Gastrocnemius medialis (tissue), 4 donors: ENCODE data around the gene ZWILCH. TPM values are rescaled to one million over a fixed set of nuclear protein-coding genes. Genes with fewer than 3 reads are reported as not detected.

Experiments
- ATAC-seq, 2 donors: fragments of 150-250 bp; one replicate each; pipeline ENCODE4 v1.9.1; 2016
- DNase-seq, 2 donors: peaks; one replicate each; pipeline ENCODE4 v3.0.0-alpha.2; 2019
- H3K27ac ChIP-seq, 4 donors: fragments of 200-600 bp; sonication (generic); 1 replicate in 1 of 4; 2 replicates in 3 of 4; pipeline ENCODE4 v1.5.1; 2016 to 2018; ENCODE audit warnings: mild to moderate bottlenecking in 2 of 4, moderate library complexity in 1 of 4
- H3K27me3 ChIP-seq, 3 donors: fragments of 200-600 bp; sonication (generic) in 2 of 3; 1 replicate in 1 of 3; 2 replicates in 2 of 3; pipeline versions ENCODE4 v1.5.1 to v1.6.0; 2016 to 2019; ENCODE audit warnings: mild to moderate bottlenecking in 1 of 3, moderate library complexity in 1 of 3
- H3K36me3 ChIP-seq, 2 donors: fragments of 200-600 bp; sonication (generic) in 1 of 2; one replicate each; pipeline ENCODE4 v1.5.1; 2017 to 2018
- H3K4me1 ChIP-seq, 2 donors: fragments of 200-600 bp; sonication (generic) in 1 of 2; one replicate each; pipeline ENCODE4 v1.5.1; 2016 to 2017; ENCODE audit warnings: mild to moderate bottlenecking in 2 of 2
- H3K4me3 ChIP-seq, 4 donors: fragments of 200-600 bp; sonication (generic) in 3 of 4; 1 replicate in 1 of 4; 2 replicates in 3 of 4; pipeline ENCODE4 v1.5.1; 2016 to 2019; ENCODE audit warnings: mild to moderate bottlenecking in 2 of 4
- H3K9me3 ChIP-seq, 3 donors: fragments of 200-600 bp; sonication (generic) in 2 of 3; 1 replicate in 1 of 3; 2 replicates in 2 of 3; pipeline ENCODE4 v1.5.1; 2016 to 2019
- POLR2A ChIP-seq, 2 donors: fragments of 450-650 bp; IDR thresholded peaks; one replicate each; pipeline ENCODE4 v1.6.1; 2017; ENCODE audit warnings: antibody characterized with exemption in 2 of 2, mild to moderate bottlenecking in 2 of 2, moderate library complexity in 2 of 2
- in situ Hi-C, 4 donors: fragments of 200-750 bp; cut with MboI; loops; one replicate each; pipeline versions ENCODE4 v1.15.0 to v1.8.0; 2017; ENCODE audit warnings: low sequenced_read_pairs in 4 of 4
- intact Hi-C: fragments of 100-400 bp; cut with DNase I; formaldehyde crosslinking; loops from one replicate; pipeline ENCODE4 v1.15.1; 2023; ENCODE audit warnings: low total_unique reads
- total RNA-seq, 4 donors: library from RNA; depleted of rRNA; stranded (reverse); fragments of >200 nt; gene quantifications; one replicate each; pipeline versions ENCODE4 v1.1.0 to v1.2.3, GENCODE V29; 2016
- TF ChIP-seq, protein P1 (sequence below), 5 experiments: fragments of 450-650 bp in 3 of 5; fragments of 200-600 bp in 2 of 5; sonication (generic) in 2 of 5; IDR thresholded peaks in 4 of 5; conservative IDR thresholded peaks in 1 of 5; 1 replicate in 4 of 5; 2 replicates in 1 of 5; pipeline ENCODE4 v1.5.1; 2016 to 2019; ENCODE audit warnings: antibody characterized with exemption in 5 of 5, mild to moderate bottlenecking in 3 of 5, moderate library complexity in 3 of 5

ZWILCH gene
- total RNA-seq, 4 donors from 2014 or later: 2.0 to 10.6 (median 2.4) TPM

DNA sequence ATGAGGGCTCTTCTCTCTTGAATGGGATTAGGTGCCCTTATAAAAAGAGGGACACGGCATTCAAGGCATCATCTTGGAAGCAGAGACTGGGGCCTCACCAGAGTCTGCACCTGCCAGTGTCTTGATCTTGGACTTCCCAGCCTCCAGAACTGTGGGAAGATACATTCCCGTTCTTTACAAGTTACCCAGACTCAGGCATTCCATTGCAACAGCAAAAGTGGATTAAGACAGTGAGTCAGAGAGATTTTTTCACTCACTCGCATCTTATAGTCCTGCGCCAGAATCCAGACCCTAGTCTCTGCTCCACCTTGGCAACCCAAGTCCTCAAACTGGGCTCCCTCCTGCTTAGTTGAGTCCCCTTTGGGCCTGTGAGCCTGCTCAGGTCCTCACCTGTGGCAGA lies 58.0 kb downstream of the ZWILCH start:
- H3K4me1 ChIP-seq: no peaks in the 10 kb centered on the region
- TF ChIP-seq, protein P1, sequence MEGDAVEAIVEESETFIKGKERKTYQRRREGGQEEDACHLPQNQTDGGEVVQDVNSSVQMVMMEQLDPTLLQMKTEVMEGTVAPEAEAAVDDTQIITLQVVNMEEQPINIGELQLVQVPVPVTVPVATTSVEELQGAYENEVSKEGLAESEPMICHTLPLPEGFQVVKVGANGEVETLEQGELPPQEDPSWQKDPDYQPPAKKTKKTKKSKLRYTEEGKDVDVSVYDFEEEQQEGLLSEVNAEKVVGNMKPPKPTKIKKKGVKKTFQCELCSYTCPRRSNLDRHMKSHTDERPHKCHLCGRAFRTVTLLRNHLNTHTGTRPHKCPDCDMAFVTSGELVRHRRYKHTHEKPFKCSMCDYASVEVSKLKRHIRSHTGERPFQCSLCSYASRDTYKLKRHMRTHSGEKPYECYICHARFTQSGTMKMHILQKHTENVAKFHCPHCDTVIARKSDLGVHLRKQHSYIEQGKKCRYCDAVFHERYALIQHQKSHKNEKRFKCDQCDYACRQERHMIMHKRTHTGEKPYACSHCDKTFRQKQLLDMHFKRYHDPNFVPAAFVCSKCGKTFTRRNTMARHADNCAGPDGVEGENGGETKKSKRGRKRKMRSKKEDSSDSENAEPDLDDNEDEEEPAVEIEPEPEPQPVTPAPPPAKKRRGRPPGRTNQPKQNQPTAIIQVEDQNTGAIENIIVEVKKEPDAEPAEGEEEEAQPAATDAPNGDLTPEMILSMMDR (IDR thresholded peaks at IDR 0.05 in 4 of 5, conservative IDR thresholded peaks at IDR 0.05 in 1 of 5): no peak
- no peak for TF ChIP-seq POLR2A (IDR thresholded peaks at IDR 0.05)
- H3K27me3 ChIP-seq: peaks cover 0 to 3% (median 0%) of the 10 kb centered on the region in 3 donors
- no peak for ATAC-seq
- in situ Hi-C loops (no loop called here), intact Hi-C loops (no loop called here)
- H3K27ac ChIP-seq: no peak overlapping the region
- no peak for DNase-seq
- no peaks in the 10 kb centered on the region for H3K9me3 ChIP-seq
- H3K4me3 ChIP-seq: no peak overlapping the region
- H3K36me3 ChIP-seq: no peaks in the 10 kb centered on the region

GRCh38 chr15:66563566-66564110 lies 58.5 kb downstream of the ZWILCH start:
- Histone ChIP-seq H3K4me1 (no peaks in the 10 kb centered on the region), H3K36me3 (no peaks in the 10 kb centered on the region), H3K4me3 (no peak overlapping the region), H3K27me3 (peaks cover 0 to 3% (median 0%) of the 10 kb centered on the region in 3 donors), H3K9me3 (no peaks in the 10 kb centered on the region), H3K27ac (no peak overlapping the region)
- ATAC-seq (no peak), DNase-seq (no peak)
- no peak for TF ChIP-seq POLR2A (IDR thresholded peaks at IDR 0.05)
- TF ChIP-seq, protein P1 (IDR thresholded peaks at IDR 0.05 in 4 of 5, conservative IDR thresholded peaks at IDR 0.05 in 1 of 5): no peak
- in situ Hi-C loops (no loop called here), intact Hi-C loops (no loop called here)

GRCh38 chr15:66564136-66565041 lies 59.3 kb downstream of the ZWILCH start:
- Histone ChIP-seq H3K36me3 (no peaks in the 10 kb centered on the region), H3K27me3 (peaks cover 0 to 3% (median 0%) of the 10 kb centered on the region in 3 donors), H3K27ac (no peak overlapping the region), H3K4me1 (no peaks in the 10 kb centered on the region), H3K4me3 (no peak overlapping the region), H3K9me3 (no peaks in the 10 kb centered on the region)
- DNase-seq (no peak), ATAC-seq (no peak)
- intact Hi-C loops (no loop called here), in situ Hi-C loops (no loop called here)
- TF ChIP-seq, protein P1 (IDR thresholded peaks at IDR 0.05 in 4 of 5, conservative IDR thresholded peaks at IDR 0.05 in 1 of 5): no peak
- no peak for TF ChIP-seq POLR2A (IDR thresholded peaks at IDR 0.05)

DNA sequence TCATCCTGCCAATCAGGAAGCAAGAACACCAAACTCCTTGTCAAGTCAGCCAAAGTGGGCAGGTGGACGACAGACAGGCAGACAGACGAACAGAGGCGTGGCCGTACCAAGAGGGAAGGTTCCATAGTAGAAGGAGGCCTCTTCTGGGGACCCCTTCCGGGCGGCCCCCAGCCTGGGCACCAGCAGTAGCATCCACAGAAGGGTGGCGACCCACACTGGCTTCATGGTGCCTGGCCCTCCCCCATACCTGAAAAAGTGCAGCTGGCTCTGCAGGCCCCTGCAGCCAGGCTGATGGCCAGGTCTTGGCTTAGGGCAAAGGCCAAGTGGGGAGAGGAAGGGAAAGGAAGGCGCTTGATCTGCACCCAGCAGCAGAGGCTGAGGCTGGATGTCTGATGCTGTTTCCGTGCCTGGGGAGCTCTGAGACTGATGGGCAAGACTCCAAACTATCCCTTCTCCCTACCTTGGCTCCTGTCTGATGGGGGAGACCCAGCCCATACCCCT lies 60.1 kb downstream of the ZWILCH start:
- in situ Hi-C loops (no loop called here), intact Hi-C loops (no loop called here)
- Histone ChIP-seq H3K4me1 (no peaks in the 10 kb centered on the region), H3K36me3 (no peaks in the 10 kb centered on the region), H3K9me3 (no peaks in the 10 kb centered on the region), H3K27ac (no peak overlapping the region), H3K27me3 (peaks cover 0 to 3% (median 0%) of the 10 kb centered on the region in 3 donors), H3K4me3 (no peak overlapping the region)
- DNase-seq: no peak
- TF ChIP-seq, protein P1 (IDR thresholded peaks at IDR 0.05 in 4 of 5, conservative IDR thresholded peaks at IDR 0.05 in 1 of 5): no peak
- no peak for TF ChIP-seq POLR2A (IDR thresholded peaks at IDR 0.05)
- ATAC-seq: no peak
